ENCODE data around the gene SUMF2.
"Not testable (repeated sequence)": the region's sequence is repeated elsewhere in the genome, so short reads cannot be mapped to it uniquely, and the experiment has no call there.

SUMF2 gene

GRCh38 chr7:56107954-56108258 is 43.8 kb downstream of the SUMF2 start:
- DNase-seq: no peak

DNA sequence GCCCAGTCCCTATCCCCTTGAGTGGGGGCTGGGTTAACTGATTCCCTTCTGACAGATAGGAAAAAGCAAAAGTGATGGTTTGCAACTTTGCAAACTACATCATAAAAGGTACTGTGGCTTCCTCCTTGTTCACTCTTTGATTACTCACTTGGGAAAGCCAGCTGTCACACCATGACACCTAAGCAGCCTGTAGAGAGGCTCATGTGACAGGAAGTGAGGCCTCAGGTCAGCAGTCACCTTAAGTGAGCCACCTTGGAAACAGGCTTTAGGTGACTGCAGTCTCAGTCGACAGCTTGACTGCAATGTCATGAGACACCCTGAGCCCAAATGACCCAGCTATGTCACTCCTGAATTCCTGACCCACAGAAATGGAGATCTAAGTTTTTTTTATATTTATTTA is 46.5 kb downstream of the SUMF2 start:
- no peak for DNase-seq

- not testable (repeated sequence) for DNase-seq
Observed at GRCh38 chr7:56112244-56112643, 48.2 kb downstream of the SUMF2 start.

DNA sequence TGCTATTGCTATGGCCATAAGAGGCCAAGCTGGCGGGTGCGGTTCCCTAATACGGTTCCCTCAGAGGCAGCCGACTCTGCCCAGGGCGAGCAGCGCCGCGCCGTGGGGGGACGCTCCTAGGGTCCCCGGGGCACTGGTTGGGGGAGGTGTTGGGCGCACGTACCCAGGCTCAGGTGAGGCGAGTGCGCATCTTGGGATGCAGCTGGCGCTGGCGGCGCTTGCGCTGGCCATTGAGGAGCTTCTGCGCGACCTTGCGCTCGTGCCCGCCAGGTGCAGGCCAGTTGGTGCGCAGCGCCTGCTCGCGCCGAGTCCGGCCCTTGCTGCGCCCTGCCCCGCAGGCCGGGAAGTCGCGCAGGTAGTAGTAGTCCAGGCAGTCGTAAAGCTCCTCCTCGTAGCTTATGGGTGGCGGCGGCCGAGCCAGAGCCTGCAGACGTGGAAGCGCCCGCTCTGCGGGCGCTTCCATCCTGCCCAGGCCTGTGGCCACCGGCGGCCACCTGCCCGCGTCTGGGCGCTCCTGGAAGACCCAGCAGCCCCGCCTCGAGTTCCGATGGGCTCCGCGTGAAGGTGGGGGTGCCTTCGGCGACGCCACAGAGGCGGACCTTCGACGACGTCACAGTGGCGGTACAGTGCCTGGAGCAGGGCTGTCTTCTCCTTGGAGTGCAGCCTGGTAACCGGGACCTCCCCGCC is 51.9 kb downstream of the SUMF2 start, which contains the start of gene NUPR2:
TSS of gene NUPR2 (minus strand) at position 566 of the 687 bp plus-strand sequence. CDS start at position 463, 103 bp downstream.
- DNase-seq: no peak

DNA sequence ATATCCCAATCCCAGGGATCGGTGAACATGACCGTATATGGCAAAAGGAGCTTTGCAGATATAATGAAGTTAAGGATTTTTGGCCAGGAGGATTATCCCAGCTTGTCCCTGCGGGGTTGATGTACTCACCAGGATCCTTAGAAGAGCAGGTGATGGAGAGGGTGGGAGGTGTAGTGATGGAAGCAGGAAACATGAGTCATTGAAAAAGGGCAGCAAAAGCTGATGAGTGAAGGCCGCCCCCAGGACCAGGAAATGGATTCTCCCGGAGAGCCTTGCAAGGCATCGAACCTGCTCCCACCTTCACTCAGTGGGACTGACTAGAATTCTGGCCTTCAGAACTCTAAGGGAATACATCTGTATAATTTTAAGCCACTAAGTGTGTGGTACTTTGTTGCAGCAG is 57.4 kb downstream of the SUMF2 start:
- no peak for DNase-seq

DNA sequence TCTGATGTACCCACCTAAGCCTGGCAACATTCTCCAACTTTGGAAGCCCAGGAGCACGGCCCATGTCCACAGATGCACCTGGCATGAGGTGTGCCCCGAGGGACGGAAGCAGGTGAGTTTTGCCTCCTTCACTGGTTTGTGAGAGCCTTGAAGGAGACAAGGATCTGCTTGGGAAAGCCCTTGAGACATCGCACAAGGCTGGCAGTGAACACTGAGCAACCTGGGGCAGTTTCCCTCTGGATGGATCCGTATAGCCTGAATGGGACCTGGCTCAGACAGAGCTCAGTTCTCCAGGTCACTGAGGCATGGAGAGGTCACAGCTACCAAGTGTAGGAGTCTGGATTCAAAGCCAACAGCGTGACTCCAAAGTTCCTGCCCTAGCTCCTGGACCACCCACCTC is 60.9 kb downstream of the SUMF2 start:
- DNase-seq: no peak

- no peak for DNase-seq
Observed at GRCh38 chr7:56125831-56126230, 61.7 kb downstream of the SUMF2 start.

DNA sequence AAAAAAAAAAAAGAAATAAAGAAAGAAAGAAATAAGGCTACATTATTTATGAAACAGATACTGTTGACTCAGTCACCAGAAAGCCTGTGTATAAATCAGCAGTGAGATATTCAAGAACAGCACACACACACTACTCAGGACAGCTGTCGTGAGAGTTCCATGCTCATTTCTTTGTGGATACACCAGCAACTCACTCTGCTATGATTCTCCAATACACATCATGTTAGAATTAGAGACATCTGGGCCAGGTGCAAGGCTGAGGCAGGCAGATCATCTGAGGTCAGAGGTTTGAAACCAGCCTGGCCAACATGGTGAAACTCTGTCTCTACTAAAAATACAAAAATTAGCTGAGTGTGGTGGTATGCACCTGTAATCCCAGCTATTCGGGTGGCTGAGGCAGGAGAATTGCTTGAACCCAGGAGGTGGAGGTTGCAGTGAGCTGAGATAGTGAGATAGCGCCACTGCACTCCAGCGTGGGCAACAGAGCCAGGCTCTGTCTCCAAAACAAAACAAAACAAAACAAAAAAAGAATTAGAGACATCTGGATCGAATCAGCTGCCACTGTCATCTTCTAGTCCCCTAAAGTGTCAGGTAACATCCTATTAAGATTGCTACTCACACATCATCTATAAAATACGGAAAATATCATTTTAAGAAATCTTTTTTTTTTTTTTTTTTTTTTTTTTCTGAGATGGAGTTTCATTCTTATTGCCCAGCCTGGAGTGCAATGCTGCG is 63.3 kb downstream of the SUMF2 start:
- DNase-seq: no peak
